Epithelial cell of esophagus (primary cell): ENCODE data around the gene MYLK.
"Not testable (repeated sequence)": the region's sequence is repeated elsewhere in the genome, so short reads cannot be mapped to it uniquely, and the experiment has no call there.

Source experiments
- DNase-seq: peaks from one replicate; pipeline ENCODE4 v3.0.0; 2010; ENCODE audit warnings: low read depth
- H3K4me3 ChIP-seq: 2 replicates; pipeline ENCODE4 v1.5.1; 2011; ENCODE audit warnings: mild to moderate bottlenecking, low read length, control low read depth
- CTCF ChIP-seq: IDR thresholded peaks from 2 replicates; pipeline ENCODE4 v1.5.1; 2011; ENCODE audit warnings: low read depth, mild to moderate bottlenecking, low read length, control low read depth, inconsistent platforms; ENCODE audit not compliant: insufficient read depth; ENCODE audit errors: missing control alignments

Gene MYLK

GRCh38 chr3:123719061-123719756, 164.9 kb downstream of the MYLK start:
- DNase-seq: peak; percentile 68
- H3K4me3 ChIP-seq: not testable (repeated sequence)
- peak; percentile 77 for TF ChIP-seq CTCF

GRCh38 chr3:123718108-123718507, 166.0 kb downstream of the MYLK start:
- TF ChIP-seq CTCF: no peak
- no peak for DNase-seq
- H3K4me3 ChIP-seq: no peak overlapping the region

GRCh38 chr3:123717451-123717850, 166.7 kb downstream of the MYLK start:
- H3K4me3 ChIP-seq, DNase-seq: not testable (repeated sequence)

DNA sequence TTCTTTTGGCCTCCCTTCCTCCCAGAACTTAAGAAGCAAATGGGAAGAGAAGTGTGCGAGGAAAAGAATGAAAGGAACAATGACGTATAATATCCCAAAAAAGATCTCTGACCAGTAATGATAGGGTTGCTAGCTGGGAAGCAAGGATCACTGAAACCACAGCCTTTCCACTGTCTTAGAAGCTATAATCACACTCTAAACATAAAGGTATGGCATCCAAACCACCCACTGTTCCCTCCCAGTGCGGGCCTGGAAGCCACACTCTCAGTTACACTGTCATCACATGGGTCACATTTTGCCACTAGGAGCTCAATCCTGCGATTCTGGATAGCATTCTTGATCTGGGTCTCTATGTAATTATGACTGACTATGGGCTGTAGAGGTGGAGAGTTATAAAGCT, 167.7 kb downstream of the MYLK start:
- no peak overlapping the region for H3K4me3 ChIP-seq
- no peak for DNase-seq

DNA sequence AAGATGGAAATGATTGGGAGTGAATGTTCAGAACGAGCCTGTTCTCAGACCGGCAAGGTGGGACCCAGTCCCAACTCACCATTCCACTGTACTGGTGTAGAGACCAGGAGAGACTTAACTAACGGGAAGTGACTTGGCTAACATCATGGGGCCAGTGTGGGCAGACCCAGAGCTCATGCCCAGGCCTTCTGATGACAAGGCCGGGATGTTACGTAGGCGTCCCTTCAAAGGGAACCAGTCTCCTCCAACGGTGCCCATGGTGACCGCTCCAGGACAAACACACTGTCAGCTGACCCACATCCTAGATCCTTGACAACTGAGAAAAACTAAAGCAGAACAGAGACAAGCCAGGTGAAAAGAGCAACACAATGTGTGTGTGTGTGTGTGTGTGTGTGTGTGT, 170.9 kb downstream of the MYLK start:
- DNase-seq: no peak
- TF ChIP-seq CTCF: no peak
- no peak overlapping the region for H3K4me3 ChIP-seq

More for the DNA sequence above, 167.7 kb downstream of the MYLK start:
- no peak for TF ChIP-seq CTCF

GRCh38 chr3:123712077-123712860, 171.9 kb downstream of the MYLK start:
- no peak overlapping the region for H3K4me3 ChIP-seq
- DNase-seq: no peak
- no peak for TF ChIP-seq CTCF

DNA sequence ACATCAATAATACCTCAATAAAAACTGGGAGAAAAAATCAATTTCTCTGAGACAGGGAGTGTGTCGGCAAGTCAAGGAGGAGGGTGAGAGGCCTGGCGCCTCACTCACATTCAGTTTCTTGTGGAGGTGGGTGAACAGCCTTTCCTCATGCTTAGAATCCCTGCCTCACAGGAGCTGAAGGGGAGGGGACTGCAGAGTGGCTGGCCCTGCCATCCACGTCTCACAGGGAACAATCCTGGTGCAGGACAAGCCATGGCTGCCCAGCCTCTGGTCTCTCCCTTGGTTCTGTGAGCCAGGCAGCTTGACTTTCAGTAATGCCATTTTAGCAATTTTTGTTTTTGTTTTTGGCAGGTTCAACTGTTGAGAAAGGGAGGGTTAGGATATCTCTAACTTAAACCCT, 172.8 kb downstream of the MYLK start:
- no peak for DNase-seq
- no peak for TF ChIP-seq CTCF
- H3K4me3 ChIP-seq: no peak overlapping the region
